Measurements from ENCODE around the gene RCSD1.

Gene RCSD1

GRCh38 chr1:167587342-167587741 lies 42.7 kb upstream of the RCSD1 start:
- Histone ChIP-seq H4K8ac (ENCODE audit: low read depth, low read length) (no peak overlapping the region), H3K9me3 (ENCODE audit: insufficient read depth, low read depth, low read length) (no peaks in the 10 kb centered on the region), H3K14ac (ENCODE audit: low read length) (no peak overlapping the region), H2BK120ac (ENCODE audit: insufficient read depth, low read length, poor library complexity) (no peak overlapping the region), H2BK5ac (ENCODE audit: low read depth, low read length, poor library complexity) (no peak overlapping the region), H2BK12ac (ENCODE audit: low read length) (no peak overlapping the region), H3K79me2 (ENCODE audit: control insufficient read depth, insufficient read depth, low read length, poor library complexity) (no peaks in the 10 kb centered on the region), H4K91ac (ENCODE audit: low read depth, low read length) (no peak overlapping the region), H3K18ac (ENCODE audit: low read length) (no peak overlapping the region), H4K12ac (ENCODE audit: low read depth, low read length) (no peak overlapping the region), H2AK5ac (ENCODE audit: low read length) (no peak overlapping the region), H3K27ac (ENCODE audit: low read depth, low read length) (no peak overlapping the region), H3K4me3 (ENCODE audit: low read depth, low read length) (no peak overlapping the region), H2AFZ (ENCODE audit: insufficient read depth, low read length, poor library complexity) (no peak overlapping the region), H3K27me3 (ENCODE audit: insufficient read depth, low read length) (peaks cover 2% of the 10 kb centered on the region), H3K36me3 (ENCODE audit: control insufficient read depth in 1 of 2, insufficient read depth in 2 of 2, low read length in 2 of 2) (no peaks in the 10 kb centered on the region), H3K9ac (ENCODE audit: low read length) (no peak overlapping the region), H3K23ac (ENCODE audit: low read length) (no peak overlapping the region), H3K4me2 (ENCODE audit: low read length) (no peak overlapping the region), H3K4me1 (ENCODE audit: control insufficient read depth in 1 of 2, insufficient read depth in 2 of 2, low read length in 2 of 2) (no peaks in the 10 kb centered on the region), H3K4ac (ENCODE audit: low read depth, low read length) (no peak overlapping the region), H3K79me1 (ENCODE audit: low read length) (no peaks in the 10 kb centered on the region)
- no CpG with 5 or more reads among the region's 2 CpGs for WGBS (ENCODE audit: extremely low coverage, insufficient coverage, insufficient read length)
- DNase-seq, result no peak

- no peak overlapping the region for H3K9ac ChIP-seq (ENCODE audit: low read length)
- DNase-seq, result no peak
- H3K4me3 ChIP-seq (ENCODE audit: low read depth, low read length), result no peak overlapping the region
- no peak overlapping the region for H4K12ac ChIP-seq (ENCODE audit: low read depth, low read length)
- no peak overlapping the region for H4K8ac ChIP-seq (ENCODE audit: low read depth, low read length)
- no peak overlapping the region for H3K4ac ChIP-seq (ENCODE audit: low read depth, low read length)
- no peaks in the 10 kb centered on the region for H3K79me2 ChIP-seq (ENCODE audit: control insufficient read depth, insufficient read depth, low read length, poor library complexity)
- no peaks in the 10 kb centered on the region for H3K4me1 ChIP-seq (ENCODE audit: control insufficient read depth in 1 of 2, insufficient read depth in 2 of 2, low read length in 2 of 2)
- H3K23ac ChIP-seq (ENCODE audit: low read length), result no peak overlapping the region
- no peak overlapping the region for H3K14ac ChIP-seq (ENCODE audit: low read length)
- H2AFZ ChIP-seq (ENCODE audit: insufficient read depth, low read length, poor library complexity), result no peak overlapping the region
- no peak overlapping the region for H3K18ac ChIP-seq (ENCODE audit: low read length)
- no peak overlapping the region for H4K91ac ChIP-seq (ENCODE audit: low read depth, low read length)
- WGBS (ENCODE audit: extremely low coverage, insufficient coverage, insufficient read length), result no CpG with 5 or more reads among the region's 1 CpG
- H3K79me1 ChIP-seq (ENCODE audit: low read length), result no peaks in the 10 kb centered on the region
- H2BK120ac ChIP-seq (ENCODE audit: insufficient read depth, low read length, poor library complexity), result no peak overlapping the region
- no peak overlapping the region for H2AK5ac ChIP-seq (ENCODE audit: low read length)
- H2BK5ac ChIP-seq (ENCODE audit: low read depth, low read length, poor library complexity), result no peak overlapping the region
- no peak overlapping the region for H3K4me2 ChIP-seq (ENCODE audit: low read length)
- no peaks in the 10 kb centered on the region for H3K9me3 ChIP-seq (ENCODE audit: insufficient read depth, low read depth, low read length)
- H2BK12ac ChIP-seq (ENCODE audit: low read length), result no peak overlapping the region
- H3K27ac ChIP-seq (ENCODE audit: low read depth, low read length), result no peak overlapping the region
- H3K27me3 ChIP-seq (ENCODE audit: insufficient read depth, low read length), result peaks cover 2% of the 10 kb centered on the region
- H3K36me3 ChIP-seq (ENCODE audit: control insufficient read depth in 1 of 2, insufficient read depth in 2 of 2, low read length in 2 of 2), result no peaks in the 10 kb centered on the region
Measured at GRCh38 chr1:167587872-167588271, 42.2 kb upstream of the RCSD1 start.

- Histone ChIP-seq H4K8ac (ENCODE audit: low read depth, low read length) (no peak overlapping the region), H3K9ac (ENCODE audit: low read length) (no peak overlapping the region), H3K14ac (ENCODE audit: low read length) (no peak overlapping the region), H3K36me3 (ENCODE audit: control insufficient read depth in 1 of 2, insufficient read depth in 2 of 2, low read length in 2 of 2) (no peaks in the 10 kb centered on the region), H3K18ac (ENCODE audit: low read length) (no peak overlapping the region), H3K27me3 (ENCODE audit: insufficient read depth, low read length) (peaks cover under 1% of the 10 kb centered on the region), H3K4ac (ENCODE audit: low read depth, low read length) (no peak overlapping the region), H2BK12ac (ENCODE audit: low read length) (no peak overlapping the region), H3K9me3 (ENCODE audit: insufficient read depth, low read depth, low read length) (no peaks in the 10 kb centered on the region), H3K4me1 (ENCODE audit: control insufficient read depth in 1 of 2, insufficient read depth in 2 of 2, low read length in 2 of 2) (no peaks in the 10 kb centered on the region), H4K12ac (ENCODE audit: low read depth, low read length) (no peak overlapping the region), H2AFZ (ENCODE audit: insufficient read depth, low read length, poor library complexity) (no peak overlapping the region), H3K79me2 (ENCODE audit: control insufficient read depth, insufficient read depth, low read length, poor library complexity) (no peaks in the 10 kb centered on the region), H4K91ac (ENCODE audit: low read depth, low read length) (no peak overlapping the region), H3K4me3 (ENCODE audit: low read depth, low read length) (no peak overlapping the region), H3K4me2 (ENCODE audit: low read length) (no peak overlapping the region), H2AK5ac (ENCODE audit: low read length) (no peak overlapping the region), H3K79me1 (ENCODE audit: low read length) (no peaks in the 10 kb centered on the region), H3K23ac (ENCODE audit: low read length) (no peak overlapping the region), H2BK5ac (ENCODE audit: low read depth, low read length, poor library complexity) (no peak overlapping the region), H2BK120ac (ENCODE audit: insufficient read depth, low read length, poor library complexity) (no peak overlapping the region), H3K27ac (ENCODE audit: low read depth, low read length) (no peak overlapping the region)
- no CpG with 5 or more reads among the region's 2 CpGs for WGBS (ENCODE audit: extremely low coverage, insufficient coverage, insufficient read length)
- DNase-seq, result no peak
Measured at GRCh38 chr1:167588361-167588760, 41.7 kb upstream of the RCSD1 start.

GRCh38 chr1:167592475-167592874 lies 37.6 kb upstream of the RCSD1 start:
- Histone ChIP-seq H4K8ac (ENCODE audit: low read depth, low read length) (no peak overlapping the region), H3K4me1 (ENCODE audit: control insufficient read depth in 1 of 2, insufficient read depth in 2 of 2, low read length in 2 of 2) (no peaks in the 10 kb centered on the region), H3K79me1 (ENCODE audit: low read length) (no peaks in the 10 kb centered on the region)

More at GRCh38 chr1:167592475-167592874, 37.6 kb upstream of the RCSD1 start:
- H4K91ac ChIP-seq (ENCODE audit: low read depth, low read length), result no peak overlapping the region
- H3K4me2 ChIP-seq (ENCODE audit: low read length), result no peak overlapping the region
- no peak overlapping the region for H4K12ac ChIP-seq (ENCODE audit: low read depth, low read length)
- no peak overlapping the region for H2BK12ac ChIP-seq (ENCODE audit: low read length)
- H3K36me3 ChIP-seq (ENCODE audit: control insufficient read depth in 1 of 2, insufficient read depth in 2 of 2, low read length in 2 of 2), result no peaks in the 10 kb centered on the region
- H3K27me3 ChIP-seq (ENCODE audit: insufficient read depth, low read length), result no peaks in the 10 kb centered on the region
- H3K14ac ChIP-seq (ENCODE audit: low read length), result no peak overlapping the region
- H3K4me3 ChIP-seq (ENCODE audit: low read depth, low read length), result no peak overlapping the region
- H2BK120ac ChIP-seq (ENCODE audit: insufficient read depth, low read length, poor library complexity), result no peak overlapping the region
- H3K79me2 ChIP-seq (ENCODE audit: control insufficient read depth, insufficient read depth, low read length, poor library complexity), result no peaks in the 10 kb centered on the region
- H3K9me3 ChIP-seq (ENCODE audit: insufficient read depth, low read depth, low read length), result no peaks in the 10 kb centered on the region
- no peak overlapping the region for H2AFZ ChIP-seq (ENCODE audit: insufficient read depth, low read length, poor library complexity)
- H3K18ac ChIP-seq (ENCODE audit: low read length), result no peak overlapping the region
- H2BK5ac ChIP-seq (ENCODE audit: low read depth, low read length, poor library complexity), result no peak overlapping the region
- no peak overlapping the region for H3K23ac ChIP-seq (ENCODE audit: low read length)
- H3K9ac ChIP-seq (ENCODE audit: low read length), result no peak overlapping the region
- no peak overlapping the region for H2AK5ac ChIP-seq (ENCODE audit: low read length)
- DNase-seq, result no peak
- no peak overlapping the region for H3K27ac ChIP-seq (ENCODE audit: low read depth, low read length)
- H3K4ac ChIP-seq (ENCODE audit: low read depth, low read length), result no peak overlapping the region

Data from trophoblast cell (in vitro differentiated cells and primary cell).